ENCODE measurements around the gene CA7. TPM values are rescaled to one million over a fixed set of nuclear protein-coding genes. Genes with fewer than 3 reads are reported as not detected.

The CA7 gene
- total RNA-seq, 1 experiment from 2014 or later: not detected

DNA sequence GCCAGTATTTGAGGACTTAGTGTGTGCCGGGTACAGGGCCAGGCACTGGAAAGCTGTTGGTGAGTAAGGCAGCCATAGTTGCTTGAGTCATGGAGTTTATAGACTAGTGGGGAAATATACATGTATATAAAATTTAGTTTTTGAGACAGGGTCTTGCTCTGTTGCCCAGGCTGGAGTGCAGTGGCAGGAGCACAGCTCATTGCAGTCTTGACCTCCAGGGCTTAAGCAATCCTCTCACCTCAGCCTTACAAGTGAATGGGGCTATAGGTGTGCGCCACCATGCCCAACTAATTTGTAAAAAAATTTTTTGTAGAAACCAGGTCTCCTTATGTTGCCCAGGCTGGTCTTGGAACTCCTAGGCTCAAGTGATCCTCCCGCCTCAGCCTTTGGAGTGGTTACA is 38.5 kb downstream of the CA7 start:
- TF ChIP-seq, protein P1, sequence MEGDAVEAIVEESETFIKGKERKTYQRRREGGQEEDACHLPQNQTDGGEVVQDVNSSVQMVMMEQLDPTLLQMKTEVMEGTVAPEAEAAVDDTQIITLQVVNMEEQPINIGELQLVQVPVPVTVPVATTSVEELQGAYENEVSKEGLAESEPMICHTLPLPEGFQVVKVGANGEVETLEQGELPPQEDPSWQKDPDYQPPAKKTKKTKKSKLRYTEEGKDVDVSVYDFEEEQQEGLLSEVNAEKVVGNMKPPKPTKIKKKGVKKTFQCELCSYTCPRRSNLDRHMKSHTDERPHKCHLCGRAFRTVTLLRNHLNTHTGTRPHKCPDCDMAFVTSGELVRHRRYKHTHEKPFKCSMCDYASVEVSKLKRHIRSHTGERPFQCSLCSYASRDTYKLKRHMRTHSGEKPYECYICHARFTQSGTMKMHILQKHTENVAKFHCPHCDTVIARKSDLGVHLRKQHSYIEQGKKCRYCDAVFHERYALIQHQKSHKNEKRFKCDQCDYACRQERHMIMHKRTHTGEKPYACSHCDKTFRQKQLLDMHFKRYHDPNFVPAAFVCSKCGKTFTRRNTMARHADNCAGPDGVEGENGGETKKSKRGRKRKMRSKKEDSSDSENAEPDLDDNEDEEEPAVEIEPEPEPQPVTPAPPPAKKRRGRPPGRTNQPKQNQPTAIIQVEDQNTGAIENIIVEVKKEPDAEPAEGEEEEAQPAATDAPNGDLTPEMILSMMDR (IDR thresholded peaks at IDR 0.05; ENCODE audit: unreplicated experiment): no peak
- intact Hi-C loops (cut with micrococcal nuclease; ENCODE audit: unreplicated experiment): no loop called here
- no peak overlapping the region for H3K27ac Mint-ChIP-seq (ENCODE audit: unreplicated experiment)
- peaks cover 35% of the 10 kb centered on the region for H3K36me3 Mint-ChIP-seq (ENCODE audit: insufficient read depth, unreplicated experiment)
- DNase-seq: no peak
- no peaks in the 10 kb centered on the region for H3K27me3 Mint-ChIP-seq (ENCODE audit: unreplicated experiment)
- no peak overlapping the region for H3K4me3 Mint-ChIP-seq (ENCODE audit: low read depth, unreplicated experiment)
- CTCF ChIA-PET: no interaction called here
- BruUV-seq (replicated peaks): no TSS peak
- peaks cover 19% of the 10 kb centered on the region for H3K4me1 Mint-ChIP-seq (ENCODE audit: low read depth, unreplicated experiment)
- H3K9me3 Mint-ChIP-seq (ENCODE audit: low read depth, unreplicated experiment): no peaks in the 10 kb centered on the region

DNA sequence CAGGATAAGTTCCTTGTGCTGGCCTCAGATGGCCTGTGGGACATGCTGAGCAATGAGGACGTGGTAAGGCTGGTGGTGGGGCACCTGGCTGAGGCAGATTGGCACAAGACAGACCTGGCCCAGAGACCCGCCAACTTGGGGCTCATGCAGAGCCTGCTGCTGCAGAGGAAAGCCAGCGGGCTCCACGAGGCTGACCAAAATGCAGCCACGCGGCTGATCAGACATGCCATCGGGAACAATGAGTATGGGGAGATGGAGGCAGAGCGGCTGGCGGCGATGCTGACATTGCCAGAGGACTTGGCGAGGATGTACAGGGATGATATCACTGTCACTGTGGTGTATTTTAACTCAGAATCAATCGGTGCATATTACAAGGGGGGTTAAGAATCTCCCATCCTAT is 41.3 kb downstream of the CA7 start:
- H3K27ac Mint-ChIP-seq (ENCODE audit: unreplicated experiment): no peak overlapping the region
- DNase-seq: no peak
- H3K27me3 Mint-ChIP-seq (ENCODE audit: unreplicated experiment): no peaks in the 10 kb centered on the region
- H3K36me3 Mint-ChIP-seq (ENCODE audit: insufficient read depth, unreplicated experiment): peaks cover 29% of the 10 kb centered on the region
- intact Hi-C loops (cut with micrococcal nuclease; ENCODE audit: unreplicated experiment): no loop called here
- TF ChIP-seq, protein P1 (IDR thresholded peaks at IDR 0.05; ENCODE audit: unreplicated experiment): no peak
- no TSS peak for BruUV-seq (replicated peaks)
- no peak overlapping the region for H3K4me3 Mint-ChIP-seq (ENCODE audit: low read depth, unreplicated experiment)
- peaks cover 7% of the 10 kb centered on the region for H3K4me1 Mint-ChIP-seq (ENCODE audit: low read depth, unreplicated experiment)
- no peaks in the 10 kb centered on the region for H3K9me3 Mint-ChIP-seq (ENCODE audit: low read depth, unreplicated experiment)
- CTCF ChIA-PET: no interaction called here

GRCh38 chr16:66886321-66886720 is 42.1 kb downstream of the CA7 start:
- peaks cover 7% of the 10 kb centered on the region for H3K4me1 Mint-ChIP-seq (ENCODE audit: low read depth, unreplicated experiment)
- TF ChIP-seq, protein P1 (IDR thresholded peaks at IDR 0.05; ENCODE audit: unreplicated experiment): no peak
- no peaks in the 10 kb centered on the region for H3K9me3 Mint-ChIP-seq (ENCODE audit: low read depth, unreplicated experiment)
- BruUV-seq (replicated peaks): no TSS peak
- H3K27ac Mint-ChIP-seq (ENCODE audit: unreplicated experiment): no peak overlapping the region
- intact Hi-C loops (cut with micrococcal nuclease; ENCODE audit: unreplicated experiment): no loop called here
- CTCF ChIA-PET: interaction anchor here (0.5 kb wide), 1 partner anchor 326 kb away, joined by 3 read pairs; no protein-coding TSS in a partner anchor
- no peaks in the 10 kb centered on the region for H3K27me3 Mint-ChIP-seq (ENCODE audit: unreplicated experiment)
- H3K4me3 Mint-ChIP-seq (ENCODE audit: low read depth, unreplicated experiment): no peak overlapping the region
- peaks cover 21% of the 10 kb centered on the region for H3K36me3 Mint-ChIP-seq (ENCODE audit: insufficient read depth, unreplicated experiment)
- no peak for DNase-seq

GRCh38 chr16:66886914-66887313 is 42.7 kb downstream of the CA7 start:
- BruUV-seq (replicated peaks): no TSS peak
- Mint-ChIP-seq H3K36me3 (ENCODE audit: insufficient read depth, unreplicated experiment) (peaks cover 20% of the 10 kb centered on the region), H3K4me3 (ENCODE audit: low read depth, unreplicated experiment) (no peak overlapping the region), H3K4me1 (ENCODE audit: low read depth, unreplicated experiment) (peaks cover 7% of the 10 kb centered on the region), H3K27ac (ENCODE audit: unreplicated experiment) (no peak overlapping the region), H3K27me3 (ENCODE audit: unreplicated experiment) (no peaks in the 10 kb centered on the region), H3K9me3 (ENCODE audit: low read depth, unreplicated experiment) (no peaks in the 10 kb centered on the region)
- intact Hi-C loops (cut with micrococcal nuclease; ENCODE audit: unreplicated experiment): no loop called here
- CTCF ChIA-PET: no interaction called here
- TF ChIP-seq, protein P1 (IDR thresholded peaks at IDR 0.05; ENCODE audit: unreplicated experiment): no peak
- no peak for DNase-seq
